Central memory CD8-positive, alpha-beta T cell (primary cell): Measurements from ENCODE around the gene TBC1D7.

Experiments
- ATAC-seq: fragments of 150-1000 bp; cut with Tn5 transposase; replicated peaks from 2 replicates; pipeline ENCODE4 v1.10.0; 2022; ENCODE audit warnings: mild to moderate bottlenecking, moderate FRiP score, moderate number of reproducible peaks; ENCODE audit not compliant: poor library complexity, severe bottlenecking; ENCODE audit errors: extremely low read depth
- DNase-seq, 2 donors: peaks; one replicate each; pipeline ENCODE4 v3.0.0; 2021; ENCODE audit warnings: low spot score in 2 of 2
- H3K27ac Mint-ChIP-seq: one replicate; pipeline ENCODE4 v1.8.0; 2022; ENCODE audit warnings: low read depth, mild to moderate bottlenecking, moderate library complexity, mixed read lengths
- H3K27me3 Mint-ChIP-seq: one replicate; pipeline ENCODE4 v1.8.0; 2022; ENCODE audit warnings: mixed read lengths
- H3K36me3 Mint-ChIP-seq: one replicate; pipeline ENCODE4 v1.8.0; 2022; ENCODE audit warnings: mild to moderate bottlenecking, moderate library complexity, mixed read lengths; ENCODE audit not compliant: insufficient read depth
- H3K4me1 Mint-ChIP-seq: one replicate; pipeline ENCODE4 v1.8.0; 2022; ENCODE audit warnings: mixed read lengths
- H3K4me3 Mint-ChIP-seq: one replicate; pipeline ENCODE4 v1.8.0; 2022; ENCODE audit warnings: mild to moderate bottlenecking, moderate library complexity, mixed read lengths
- H3K9me3 Mint-ChIP-seq: one replicate; pipeline ENCODE4 v1.8.0; 2022; ENCODE audit warnings: mixed read lengths

The TBC1D7 gene

GRCh38 chr6:13328076-13328874, at the start of gene TBC1D7:
Gene TBC1D7 (minus strand): TSS chr6:13328537. CDS start chr6:13326898, 1,639 bp downstream.
- DNase-seq (peak; percentile 88 to 90), ATAC-seq (peak; percentile 86)
- H3K27me3 Mint-ChIP-seq: no peaks in the 10 kb centered on the region
- no peaks in the 10 kb centered on the region for H3K9me3 Mint-ChIP-seq
- peaks cover 15% of the 10 kb centered on the region for H3K4me1 Mint-ChIP-seq
- H3K27ac Mint-ChIP-seq: peak within 1 kb of the TSS; percentile 91
- peaks cover 14% of the 10 kb centered on the region for H3K36me3 Mint-ChIP-seq
- H3K4me3 Mint-ChIP-seq: peak within 1 kb of the TSS; percentile 87

- Mint-ChIP-seq H3K27ac (no peak overlapping the region), H3K9me3 (no peaks in the 10 kb centered on the region), H3K36me3 (peaks cover 1% of the 10 kb centered on the region), H3K4me1 (peaks cover 33% of the 10 kb centered on the region), H3K4me3 (no peak overlapping the region), H3K27me3 (no peaks in the 10 kb centered on the region)
- no peak for DNase-seq
- ATAC-seq: no peak
Observed at GRCh38 chr6:13377054-13377758, 48.9 kb upstream of the TBC1D7 start.

GRCh38 chr6:13375360-13375878, 47.1 kb upstream of the TBC1D7 start:
- Mint-ChIP-seq H3K36me3 (peaks cover 1% of the 10 kb centered on the region), H3K27me3 (no peaks in the 10 kb centered on the region), H3K27ac (peak overlapping the region; percentile 33), H3K4me3 (peak overlapping the region; percentile 63), H3K4me1 (peaks cover 32% of the 10 kb centered on the region), H3K9me3 (no peaks in the 10 kb centered on the region)
- DNase-seq: peak in 1 of 2 donors; percentile 13
- ATAC-seq: peak; percentile 82

- H3K36me3 Mint-ChIP-seq: peaks cover 1% of the 10 kb centered on the region
- ATAC-seq: no peak
Observed at GRCh38 chr6:13373919-13374318, 45.6 kb upstream of the TBC1D7 start.

GRCh38 chr6:13373488-13373886, 45.1 kb upstream of the TBC1D7 start:
- peak overlapping the region; percentile 13 for H3K27ac Mint-ChIP-seq
- no peak overlapping the region for H3K4me3 Mint-ChIP-seq
- no peaks in the 10 kb centered on the region for H3K27me3 Mint-ChIP-seq
- ATAC-seq: no peak
- H3K4me1 Mint-ChIP-seq: peaks cover 32% of the 10 kb centered on the region
- DNase-seq: no peak
- H3K9me3 Mint-ChIP-seq: no peaks in the 10 kb centered on the region
- peaks cover 1% of the 10 kb centered on the region for H3K36me3 Mint-ChIP-seq

More at GRCh38 chr6:13373919-13374318, 45.6 kb upstream of the TBC1D7 start:
- no peak for DNase-seq
- Mint-ChIP-seq H3K4me1 (peaks cover 32% of the 10 kb centered on the region), H3K27me3 (no peaks in the 10 kb centered on the region), H3K9me3 (no peaks in the 10 kb centered on the region), H3K27ac (peak overlapping the region; percentile 13), H3K4me3 (no peak overlapping the region)

- ATAC-seq: no peak
- Mint-ChIP-seq H3K4me1 (peaks cover 32% of the 10 kb centered on the region), H3K9me3 (no peaks in the 10 kb centered on the region), H3K27me3 (no peaks in the 10 kb centered on the region), H3K36me3 (no peaks in the 10 kb centered on the region), H3K27ac (peak overlapping the region; percentile 13), H3K4me3 (no peak overlapping the region)
- no peak for DNase-seq
Observed at GRCh38 chr6:13372688-13373487, 44.6 kb upstream of the TBC1D7 start.

- Mint-ChIP-seq H3K4me1 (peaks cover 32% of the 10 kb centered on the region), H3K9me3 (no peaks in the 10 kb centered on the region), H3K27ac (no peak overlapping the region), H3K27me3 (no peaks in the 10 kb centered on the region), H3K36me3 (no peaks in the 10 kb centered on the region), H3K4me3 (no peak overlapping the region)
- ATAC-seq (no peak), DNase-seq (no peak)
Observed at GRCh38 chr6:13372076-13372475, 43.7 kb upstream of the TBC1D7 start.

- H3K9me3 Mint-ChIP-seq: no peaks in the 10 kb centered on the region
Observed at GRCh38 chr6:13371421-13372072, 43.2 kb upstream of the TBC1D7 start.

GRCh38 chr6:13370623-13371022, 42.3 kb upstream of the TBC1D7 start:
- ATAC-seq: no peak
- no peaks in the 10 kb centered on the region for H3K27me3 Mint-ChIP-seq
- DNase-seq: no peak
- no peaks in the 10 kb centered on the region for H3K9me3 Mint-ChIP-seq
- no peak overlapping the region for H3K27ac Mint-ChIP-seq
- H3K36me3 Mint-ChIP-seq: peaks cover under 1% of the 10 kb centered on the region
- H3K4me1 Mint-ChIP-seq: peaks cover 23% of the 10 kb centered on the region
- no peak overlapping the region for H3K4me3 Mint-ChIP-seq

More at GRCh38 chr6:13371421-13372072, 43.2 kb upstream of the TBC1D7 start:
- Mint-ChIP-seq H3K36me3 (no peaks in the 10 kb centered on the region), H3K4me1 (peaks cover 32% of the 10 kb centered on the region), H3K27me3 (no peaks in the 10 kb centered on the region), H3K4me3 (no peak overlapping the region), H3K27ac (no peak overlapping the region)
- DNase-seq (no peak), ATAC-seq (no peak)

GRCh38 chr6:13369591-13369990, 41.3 kb upstream of the TBC1D7 start:
- no peak for ATAC-seq
- no peak for DNase-seq
- no peak overlapping the region for H3K27ac Mint-ChIP-seq
- no peak overlapping the region for H3K4me3 Mint-ChIP-seq
- H3K36me3 Mint-ChIP-seq: peaks cover 2% of the 10 kb centered on the region
- H3K27me3 Mint-ChIP-seq: no peaks in the 10 kb centered on the region
- peaks cover 15% of the 10 kb centered on the region for H3K4me1 Mint-ChIP-seq
- H3K9me3 Mint-ChIP-seq: no peaks in the 10 kb centered on the region

- H3K4me1 Mint-ChIP-seq: peaks cover 11% of the 10 kb centered on the region
- ATAC-seq (no peak), DNase-seq (no peak)
- peaks cover 2% of the 10 kb centered on the region for H3K36me3 Mint-ChIP-seq
- H3K9me3 Mint-ChIP-seq: no peaks in the 10 kb centered on the region
- no peak overlapping the region for H3K4me3 Mint-ChIP-seq
- H3K27me3 Mint-ChIP-seq: no peaks in the 10 kb centered on the region
- H3K27ac Mint-ChIP-seq: no peak overlapping the region
Observed at GRCh38 chr6:13368731-13369115, 40.4 kb upstream of the TBC1D7 start.
